ENCODE data around the gene RD3L. TPM values are rescaled to one million over a fixed set of nuclear protein-coding genes. Genes with fewer than 3 reads are reported as not detected.
"Not testable (repeated sequence)": the region's sequence is repeated elsewhere in the genome, so short reads cannot be mapped to it uniquely, and the experiment has no call there.

RD3L gene
- total and polyA plus RNA-seq, 10 of the 15 experiments (the other 5 are each of a cell fraction or from before 2014, with no cell fraction given): not detected

- TF ChIP-seq PBX3 (IDR thresholded peaks at IDR 0.05; ENCODE audit: insufficient replicate concordance, low read depth, low read length): no peak
These were observed 18.5 kb downstream of the RD3L start (continued) for GRCh38 chr14:103923863-103924262.

- H3K4me1 ChIP-seq (ENCODE audit: control insufficient read depth, insufficient read depth, low read length); H3K27ac ChIP-seq (ENCODE audit: control insufficient read depth, insufficient read depth); H4K20me1 ChIP-seq (ENCODE audit: control insufficient read depth, insufficient read depth); H3K9me3 ChIP-seq (replicated peaks; ENCODE audit: control insufficient read depth, insufficient read depth, low read length); H3K9ac ChIP-seq (ENCODE audit: control insufficient read depth, insufficient read depth, low read length); BruUV-seq (replicated peaks); H3K4me3 ChIP-seq; POLR2A ChIA-PET; RAD21 ChIA-PET (ENCODE audit: unreplicated experiment); H3K36me3 ChIP-seq (ENCODE audit: control insufficient read depth in 2 of 2, insufficient read depth in 2 of 2, low read length in 1 of 2); DNase-seq (ENCODE audit: low read depth, low spot score); in situ Hi-C loops (cut with MboI); H3K27me3 ChIP-seq (replicated peaks in 1 of 2; ENCODE audit: control insufficient read depth in 2 of 2, insufficient read depth in 2 of 2, low read length in 1 of 2); intact Hi-C loops (cut with micrococcal nuclease; ENCODE audit: unreplicated experiment); FAIRE-seq: not testable (repeated sequence)
- ChIA-PET CTCF (interaction anchor here (0.7 to 2.7 kb wide), 6 partner anchors 11 to 133 kb away, joined by 3 to 14 read pairs (median 3); no protein-coding TSS in a partner anchor), SMC1A (ENCODE audit: uncharacterized antibody, unreplicated experiment) (interaction anchor here (1.2 kb wide), 1 partner anchor 19 kb away, joined by 3 read pairs; no protein-coding TSS in a partner anchor)
- Histone ChIP-seq H3K4me2 (ENCODE audit: control insufficient read depth, insufficient read depth) (peak overlapping the region; percentile 70), H2AFZ (ENCODE audit: control insufficient read depth, low read depth, low read length) (peak overlapping the region; percentile 76), H3K79me2 (ENCODE audit: control insufficient read depth, insufficient read depth, low read length) (peaks cover 27% of the 10 kb centered on the region)
- peak; percentile 2; the same call in 1 of the 3 replicates for ATAC-seq
- 37% methylated on average over 12 of the region's 12 CpGs for WGBS (ENCODE audit: insufficient coverage, insufficient replicate concordance, low lambda C conversion rate, missing lambda C conversion rate)
These were observed 20.5 kb downstream of the RD3L start for GRCh38 chr14:103921855-103922200.
